NCI-H2107 treated with DMSO at 0.1 percent for 48 hours (cell line): ENCODE measurements around the gene DNER.

Experiments used
- DNase-seq: peaks from one replicate; lab custom pipeline; 2025; ENCODE audit not compliant: unreplicated experiment; lab: John Stamatoyannopoulos, UW

The DNER gene

DNA sequence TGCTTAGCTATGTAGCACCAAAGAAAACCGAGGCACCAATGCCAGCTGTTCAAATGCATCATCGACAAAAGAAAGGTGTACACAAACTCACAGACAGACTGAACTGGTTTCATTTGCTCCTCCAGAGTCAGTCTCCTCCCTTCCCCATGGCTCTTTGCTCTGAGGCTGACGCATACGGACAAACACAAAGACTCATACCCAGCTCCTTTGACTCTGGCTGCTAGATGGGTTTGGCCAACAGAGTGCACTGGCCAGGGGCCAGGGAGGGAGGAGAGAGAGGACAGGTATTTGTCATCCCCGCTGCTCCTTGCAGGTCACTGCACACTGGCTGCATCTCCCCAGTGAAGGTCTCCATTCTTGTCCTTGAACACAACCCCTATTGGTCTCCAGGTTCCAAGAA is 40.7 kb downstream of the DNER start:
- DNase-seq: no peak

- DNase-seq: no peak
These were observed 42.3 kb downstream of the DNER start for GRCh38 chr2:229672021-229672420.

DNA sequence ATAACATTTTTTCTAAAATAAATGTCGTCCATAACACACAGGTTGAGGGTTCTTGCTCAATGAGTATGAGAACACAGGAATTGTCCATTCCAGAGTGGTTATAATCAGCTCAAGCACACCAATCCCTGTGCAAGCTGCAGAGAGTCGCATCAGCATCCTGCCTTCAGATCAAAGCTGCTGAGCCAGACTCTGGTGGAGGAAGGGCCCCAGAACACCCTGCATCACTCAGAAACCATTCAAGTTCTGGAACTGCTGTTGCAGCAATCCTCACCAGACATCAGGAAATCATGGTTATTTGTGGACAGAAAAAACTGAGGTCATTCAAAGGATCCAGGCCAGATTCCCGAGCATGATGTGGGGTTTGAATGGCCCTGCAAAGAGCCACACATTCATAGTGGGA is 44.5 kb downstream of the DNER start:
- no peak for DNase-seq

DNA sequence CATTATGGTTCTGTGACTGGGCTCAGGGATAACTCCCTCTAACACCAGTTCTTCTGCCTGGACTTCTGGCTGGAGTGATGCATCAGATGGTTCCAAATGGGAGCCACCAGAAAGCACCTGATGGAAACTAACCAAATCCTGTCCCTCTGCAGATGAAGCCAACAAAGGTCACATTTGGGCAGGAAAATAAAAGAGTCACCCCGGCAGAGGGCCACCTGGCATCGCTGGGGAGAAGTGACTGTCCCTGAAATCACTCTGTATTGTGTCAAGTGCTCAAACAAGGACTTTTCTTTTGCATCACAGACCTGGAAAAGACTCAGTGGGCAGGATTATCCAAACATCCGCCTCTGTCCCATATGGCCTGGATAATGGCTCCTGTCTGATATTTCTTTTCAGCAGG is 47.5 kb downstream of the DNER start:
- DNase-seq: no peak

GRCh38 chr2:229665158-229665557 is 49.2 kb downstream of the DNER start:
- no peak for DNase-seq

DNA sequence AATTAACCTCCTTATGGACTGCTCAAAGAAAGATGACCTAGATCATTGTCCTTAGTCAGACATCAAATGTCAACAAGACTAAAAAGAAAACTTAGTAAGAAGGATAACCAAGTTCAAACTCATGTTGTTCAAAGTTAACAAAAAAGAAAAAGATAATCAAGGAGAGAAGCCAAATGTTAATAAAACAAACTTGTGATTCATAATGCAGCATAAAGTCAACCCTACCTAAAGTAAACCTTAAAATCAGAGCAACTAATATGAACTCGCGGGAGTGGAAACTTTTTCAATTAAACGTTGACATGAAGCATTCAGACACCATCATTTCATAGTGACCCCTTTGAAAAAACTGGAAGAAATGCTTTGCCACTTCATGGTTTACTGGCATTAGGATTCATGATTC is 52.9 kb downstream of the DNER start:
- DNase-seq: no peak

DNA sequence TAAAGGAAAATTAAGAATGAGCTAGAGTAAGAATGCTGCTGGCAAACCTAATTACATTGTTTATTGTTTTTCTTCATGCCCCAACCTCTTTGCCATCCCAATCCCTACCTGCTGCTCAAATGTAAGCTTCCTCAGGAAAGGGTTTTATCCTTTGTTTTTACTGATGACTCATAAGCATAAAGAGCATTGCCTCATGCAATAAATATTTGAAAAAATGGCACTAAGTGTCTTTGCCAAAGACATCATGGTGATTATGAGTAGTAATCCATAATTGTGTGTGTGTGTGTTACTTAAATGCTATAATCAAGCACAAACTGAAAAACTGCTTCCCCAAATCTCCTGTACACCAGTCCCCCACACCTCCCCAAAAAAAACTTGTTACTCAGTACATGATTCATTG is 53.4 kb downstream of the DNER start:
- DNase-seq: no peak

GRCh38 chr2:229660391-229660790 is 54.0 kb downstream of the DNER start:
- DNase-seq: no peak

- no peak for DNase-seq
These were observed 56.4 kb downstream of the DNER start for GRCh38 chr2:229658004-229658403.

DNA sequence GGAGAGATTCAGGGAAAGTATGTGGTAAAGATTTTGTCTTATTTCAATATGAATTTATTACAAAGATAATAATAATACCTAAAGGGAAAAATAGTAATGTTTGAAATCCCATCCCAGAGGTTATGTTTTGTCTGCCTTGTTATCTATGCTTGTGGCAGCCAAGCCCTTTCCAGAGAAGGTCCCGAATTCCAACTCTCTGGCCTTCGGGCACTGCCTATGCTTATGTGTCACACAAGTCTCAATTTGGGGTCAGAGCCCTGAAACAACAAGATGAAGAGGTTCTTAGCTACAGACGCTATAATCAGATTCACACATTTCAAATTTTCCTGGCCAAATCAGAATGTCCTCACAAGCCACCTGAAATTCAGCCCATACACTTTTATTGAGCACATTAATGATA is 59.9 kb downstream of the DNER start:
- DNase-seq: no peak

- DNase-seq: no peak
These were observed 60.8 kb downstream of the DNER start for GRCh38 chr2:229653531-229653930.

DNA sequence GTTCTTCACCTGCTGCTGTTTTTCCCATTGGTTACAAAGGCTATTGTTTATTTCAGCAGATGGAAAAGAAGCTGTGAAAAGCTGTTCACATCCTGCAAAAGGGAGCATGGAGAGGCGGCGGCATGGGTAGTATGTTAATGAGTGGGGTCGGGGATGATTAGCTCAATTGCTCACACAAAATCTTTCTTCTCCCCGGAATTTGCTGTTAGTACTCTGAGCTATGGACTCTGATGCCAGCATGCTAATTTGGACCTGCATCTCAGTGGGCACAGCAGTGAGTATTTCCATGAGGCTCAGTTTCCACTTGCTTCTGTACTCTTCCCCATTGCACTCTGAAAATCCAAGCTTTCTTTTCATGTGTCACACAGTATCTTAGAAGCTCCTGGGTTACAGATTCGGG is 61.6 kb downstream of the DNER start:
- peak; percentile 29 for DNase-seq

- no peak for DNase-seq
These were observed 63.5 kb downstream of the DNER start for GRCh38 chr2:229650901-229651300.

GRCh38 chr2:229650059-229650458 is 64.3 kb downstream of the DNER start:
- no peak for DNase-seq

DNA sequence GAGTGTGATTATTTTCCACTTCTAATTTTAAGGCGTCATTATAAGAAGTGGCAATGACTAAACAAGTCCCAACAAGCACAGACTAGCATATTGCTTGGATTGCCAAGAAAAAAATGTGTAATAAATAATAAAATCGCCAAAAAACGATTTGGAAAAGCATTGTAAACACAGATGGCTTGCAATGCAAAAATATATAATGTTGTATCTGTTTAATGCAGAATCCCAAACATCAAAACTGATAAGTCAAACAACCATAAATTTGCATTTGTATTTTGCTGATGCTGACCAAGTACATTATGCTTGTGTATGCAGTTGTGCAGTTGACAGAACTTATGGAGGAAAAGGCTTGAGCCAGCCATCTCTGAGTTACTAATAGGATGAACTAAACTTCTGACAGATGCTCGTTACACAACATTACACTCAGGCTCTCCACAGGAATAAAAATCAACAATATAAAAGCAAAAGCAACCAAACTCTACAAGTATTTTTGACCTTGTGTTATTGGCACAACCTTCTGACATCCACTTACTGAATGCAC is 68.1 kb downstream of the DNER start:
- DNase-seq: no peak

GRCh38 chr2:229642371-229642770 is 72.0 kb downstream of the DNER start:
- no peak for DNase-seq

DNA sequence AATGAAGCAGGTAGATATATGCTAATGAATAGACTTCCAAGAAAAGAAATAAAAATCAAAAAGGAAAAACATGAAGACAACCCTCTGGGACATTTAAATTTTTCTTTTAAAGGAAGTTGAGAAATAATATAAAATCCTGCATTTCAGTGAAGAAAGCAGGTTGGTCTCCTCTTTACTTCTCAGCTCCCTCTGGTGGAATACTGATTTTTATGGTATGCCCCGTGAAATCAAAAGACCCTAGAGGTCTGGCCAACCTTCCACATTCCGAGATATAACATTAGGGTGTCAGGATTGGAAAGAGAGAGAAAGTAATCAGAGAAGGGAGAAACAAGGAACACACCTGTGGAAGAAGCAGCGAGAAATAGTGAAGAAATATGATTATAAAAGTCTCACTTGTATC is 72.7 kb downstream of the DNER start:
- no peak for DNase-seq

GRCh38 chr2:229640636-229641035 is 73.7 kb downstream of the DNER start:
- no peak for DNase-seq

GRCh38 chr2:229636571-229636970 is 77.8 kb downstream of the DNER start:
- no peak for DNase-seq

GRCh38 chr2:229635371-229635680 is 79.0 kb downstream of the DNER start:
- DNase-seq: no peak

GRCh38 chr2:229634601-229635370 is 79.6 kb downstream of the DNER start:
- DNase-seq: no peak

DNA sequence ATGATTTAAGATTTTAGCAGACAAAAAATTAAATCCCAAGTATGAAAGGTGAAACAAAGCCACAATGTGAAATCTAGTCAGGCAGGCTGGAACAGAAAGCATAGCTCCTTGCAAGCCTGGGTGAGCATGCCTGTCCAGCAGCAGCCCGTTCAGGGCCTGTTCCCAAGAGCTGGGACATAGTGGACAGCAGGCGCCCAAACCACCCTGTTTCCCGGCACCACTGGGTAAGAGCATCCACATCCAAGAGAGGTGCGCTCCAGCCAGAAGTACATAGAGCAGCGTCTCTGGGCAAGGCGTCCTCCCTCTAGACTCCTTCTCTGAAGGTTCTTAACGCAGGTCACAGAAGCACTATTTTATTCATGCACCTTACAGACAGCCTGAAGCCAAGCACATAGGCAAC is 80.8 kb downstream of the DNER start:
- DNase-seq: no peak

DNA sequence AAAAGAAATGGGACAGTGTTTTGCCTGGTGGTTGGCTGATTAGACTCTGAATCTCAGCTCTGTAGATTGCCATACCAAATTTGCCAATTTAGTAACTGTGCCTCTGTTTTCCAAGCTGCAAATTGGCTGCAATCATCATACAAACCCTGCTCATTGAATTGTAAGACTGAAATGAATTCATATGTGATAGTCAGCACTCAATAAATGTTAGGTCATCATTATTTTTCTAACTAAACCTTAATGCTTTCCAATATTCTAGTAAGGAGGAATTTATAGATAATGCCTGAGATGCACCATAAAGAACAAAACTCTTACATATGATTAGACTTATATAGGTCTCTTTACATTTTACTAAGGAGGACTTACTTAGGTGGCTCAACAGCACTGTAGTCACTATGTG is 85.3 kb downstream of the DNER start:
- DNase-seq: no peak
